ENCODE data around the gene PCLO. TPM values are rescaled to one million over a fixed set of nuclear protein-coding genes. Genes with fewer than 3 reads are reported as not detected.

Gene PCLO
- total RNA-seq, 1 donor from 2014 or later: 17.4 TPM

- H3K4me1 Mint-ChIP-seq (ENCODE audit: low read depth, unreplicated experiment): peaks cover 2% of the 10 kb centered on the region
- no peak overlapping the region for H3K27ac Mint-ChIP-seq (ENCODE audit: unreplicated experiment)
- H3K9me3 Mint-ChIP-seq (ENCODE audit: unreplicated experiment): no peaks in the 10 kb centered on the region
- no peak overlapping the region for H3K4me3 Mint-ChIP-seq (ENCODE audit: unreplicated experiment)
- no peaks in the 10 kb centered on the region for H3K36me3 Mint-ChIP-seq (ENCODE audit: unreplicated experiment)
- no peaks in the 10 kb centered on the region for H3K27me3 Mint-ChIP-seq (ENCODE audit: unreplicated experiment)
- no peak for DNase-seq
- TF ChIP-seq CTCF (IDR thresholded peaks at IDR 0.05; ENCODE audit: partially characterized antibody, unreplicated experiment): peak; percentile 76
Measured at GRCh38 chr7:82729172-82730030, 433.3 kb downstream of the PCLO start.

- H3K27ac Mint-ChIP-seq (ENCODE audit: unreplicated experiment): no peak overlapping the region
- H3K36me3 Mint-ChIP-seq (ENCODE audit: unreplicated experiment): no peaks in the 10 kb centered on the region
- no peak for TF ChIP-seq CTCF (IDR thresholded peaks at IDR 0.05; ENCODE audit: partially characterized antibody, unreplicated experiment)
- H3K4me1 Mint-ChIP-seq (ENCODE audit: low read depth, unreplicated experiment): peaks cover 9% of the 10 kb centered on the region
- no peaks in the 10 kb centered on the region for H3K27me3 Mint-ChIP-seq (ENCODE audit: unreplicated experiment)
- no peak overlapping the region for H3K4me3 Mint-ChIP-seq (ENCODE audit: unreplicated experiment)
- peaks cover 1% of the 10 kb centered on the region for H3K9me3 Mint-ChIP-seq (ENCODE audit: unreplicated experiment)
- DNase-seq: no peak
Measured at GRCh38 chr7:82726038-82726800, 436.5 kb downstream of the PCLO start.

GRCh38 chr7:82723411-82723810 is 439.3 kb downstream of the PCLO start:
- TF ChIP-seq CTCF (IDR thresholded peaks at IDR 0.05; ENCODE audit: partially characterized antibody, unreplicated experiment): no peak
- H3K27ac Mint-ChIP-seq (ENCODE audit: unreplicated experiment): peak overlapping the region; percentile 31
- no peak for DNase-seq
- peaks cover 9% of the 10 kb centered on the region for H3K4me1 Mint-ChIP-seq (ENCODE audit: low read depth, unreplicated experiment)
- H3K27me3 Mint-ChIP-seq (ENCODE audit: unreplicated experiment): no peaks in the 10 kb centered on the region
- H3K4me3 Mint-ChIP-seq (ENCODE audit: unreplicated experiment): no peak overlapping the region
- no peaks in the 10 kb centered on the region for H3K36me3 Mint-ChIP-seq (ENCODE audit: unreplicated experiment)
- H3K9me3 Mint-ChIP-seq (ENCODE audit: unreplicated experiment): peaks cover 1% of the 10 kb centered on the region

- Mint-ChIP-seq H3K27me3 (ENCODE audit: unreplicated experiment) (no peaks in the 10 kb centered on the region), H3K27ac (ENCODE audit: unreplicated experiment) (peak overlapping the region; percentile 31), H3K36me3 (ENCODE audit: unreplicated experiment) (no peaks in the 10 kb centered on the region), H3K9me3 (ENCODE audit: unreplicated experiment) (peaks cover 1% of the 10 kb centered on the region), H3K4me1 (ENCODE audit: low read depth, unreplicated experiment) (peaks cover 9% of the 10 kb centered on the region), H3K4me3 (ENCODE audit: unreplicated experiment) (no peak overlapping the region)
- DNase-seq: peak; percentile 13
- no peak for TF ChIP-seq CTCF (IDR thresholded peaks at IDR 0.05; ENCODE audit: partially characterized antibody, unreplicated experiment)
Measured at GRCh38 chr7:82722946-82723345, 439.7 kb downstream of the PCLO start.

GRCh38 chr7:82715344-82715743 is 447.3 kb downstream of the PCLO start:
- H3K4me3 Mint-ChIP-seq (ENCODE audit: unreplicated experiment): no peak overlapping the region
- no peak overlapping the region for H3K27ac Mint-ChIP-seq (ENCODE audit: unreplicated experiment)
- no peaks in the 10 kb centered on the region for H3K27me3 Mint-ChIP-seq (ENCODE audit: unreplicated experiment)
- H3K4me1 Mint-ChIP-seq (ENCODE audit: low read depth, unreplicated experiment): no peaks in the 10 kb centered on the region
- no peak for DNase-seq
- no peaks in the 10 kb centered on the region for H3K36me3 Mint-ChIP-seq (ENCODE audit: unreplicated experiment)
- TF ChIP-seq CTCF (IDR thresholded peaks at IDR 0.05; ENCODE audit: partially characterized antibody, unreplicated experiment): no peak
- H3K9me3 Mint-ChIP-seq (ENCODE audit: unreplicated experiment): no peaks in the 10 kb centered on the region

All from glutamatergic neuron (in vitro differentiated cells).